HepG2 (cell line): Measurements from ENCODE around the gene EPB41L2.

Experiments
- GZF1 ChIP-seq: sonication (generic); formaldehyde crosslinking; IDR thresholded peaks from 2 replicates; pipeline ENCODE4 v1.5.1; 2020; ENCODE audit warnings: mild to moderate bottlenecking, missing genetic modification reagents
- NONO ChIP-seq, 2 experiments: fragments of 450-650 bp in 1 of 2; sonication (generic) in 1 of 2; formaldehyde crosslinking in 1 of 2; IDR thresholded peaks in 1 of 2; conservative IDR thresholded peaks in 1 of 2; 2 replicates each; pipeline versions ENCODE4 v1.6.1 to v1.8.0; 2017 to 2022; ENCODE audit warnings: mild to moderate bottlenecking in 1 of 2, missing genetic modification reagents in 1 of 2, moderate library complexity in 1 of 2
- TBL1XR1 ChIP-seq: fragments of 150-350 bp; IDR thresholded peaks from 2 replicates; pipeline ENCODE4 v1.6.1; 2014; ENCODE audit warnings: borderline replicate concordance, low read length; ENCODE audit not compliant: partially characterized antibody
- ZMYM4 ChIP-seq: sonication (generic); formaldehyde crosslinking; IDR thresholded peaks from 2 replicates; pipeline ENCODE4 v1.8.1; 2023; ENCODE audit warnings: mild to moderate bottlenecking, missing genetic modification reagents
- ZNF850 ChIP-seq: sonication (generic); formaldehyde crosslinking; conservative IDR thresholded peaks from 2 replicates; pipeline ENCODE4 v1.9.0; 2021; ENCODE audit warnings: mild to moderate bottlenecking, missing genetic modification reagents
- TF ChIP-seq, protein P1 (sequence below), 2 experiments: IDR thresholded peaks; 2 replicates each; pipeline ENCODE4 v1.6.1; 2011 to 2012; ENCODE audit warnings: low read length in 2 of 2, borderline replicate concordance in 1 of 2, low read depth in 1 of 2, mild to moderate bottlenecking in 1 of 2, moderate library complexity in 1 of 2

GRCh38 chr6:131051341-131051740 is 11.7 kb downstream of the EPB41L2 start:
- TF ChIP-seq, protein P1, sequence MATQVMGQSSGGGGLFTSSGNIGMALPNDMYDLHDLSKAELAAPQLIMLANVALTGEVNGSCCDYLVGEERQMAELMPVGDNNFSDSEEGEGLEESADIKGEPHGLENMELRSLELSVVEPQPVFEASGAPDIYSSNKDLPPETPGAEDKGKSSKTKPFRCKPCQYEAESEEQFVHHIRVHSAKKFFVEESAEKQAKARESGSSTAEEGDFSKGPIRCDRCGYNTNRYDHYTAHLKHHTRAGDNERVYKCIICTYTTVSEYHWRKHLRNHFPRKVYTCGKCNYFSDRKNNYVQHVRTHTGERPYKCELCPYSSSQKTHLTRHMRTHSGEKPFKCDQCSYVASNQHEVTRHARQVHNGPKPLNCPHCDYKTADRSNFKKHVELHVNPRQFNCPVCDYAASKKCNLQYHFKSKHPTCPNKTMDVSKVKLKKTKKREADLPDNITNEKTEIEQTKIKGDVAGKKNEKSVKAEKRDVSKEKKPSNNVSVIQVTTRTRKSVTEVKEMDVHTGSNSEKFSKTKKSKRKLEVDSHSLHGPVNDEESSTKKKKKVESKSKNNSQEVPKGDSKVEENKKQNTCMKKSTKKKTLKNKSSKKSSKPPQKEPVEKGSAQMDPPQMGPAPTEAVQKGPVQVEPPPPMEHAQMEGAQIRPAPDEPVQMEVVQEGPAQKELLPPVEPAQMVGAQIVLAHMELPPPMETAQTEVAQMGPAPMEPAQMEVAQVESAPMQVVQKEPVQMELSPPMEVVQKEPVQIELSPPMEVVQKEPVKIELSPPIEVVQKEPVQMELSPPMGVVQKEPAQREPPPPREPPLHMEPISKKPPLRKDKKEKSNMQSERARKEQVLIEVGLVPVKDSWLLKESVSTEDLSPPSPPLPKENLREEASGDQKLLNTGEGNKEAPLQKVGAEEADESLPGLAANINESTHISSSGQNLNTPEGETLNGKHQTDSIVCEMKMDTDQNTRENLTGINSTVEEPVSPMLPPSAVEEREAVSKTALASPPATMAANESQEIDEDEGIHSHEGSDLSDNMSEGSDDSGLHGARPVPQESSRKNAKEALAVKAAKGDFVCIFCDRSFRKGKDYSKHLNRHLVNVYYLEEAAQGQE (IDR thresholded peaks at IDR 0.05; ENCODE audit: borderline replicate concordance in 1 of 2, low read depth in 1 of 2, low read length in 2 of 2) = no peak
- TF ChIP-seq GZF1 (CRISPR knock-in tag) = no peak
- no peak for TF ChIP-seq ZNF850 (CRISPR knock-in tag)
- no peak for TF ChIP-seq TBL1XR1
- TF ChIP-seq ZMYM4 (CRISPR knock-in tag) = no peak
- no peak for TF ChIP-seq NONO (IDR thresholded peaks at IDR 0.05)
- no peak for TF ChIP-seq NONO (CRISPR knock-in tag; conservative IDR thresholded peaks at IDR 0.05)
